ENCODE measurements around the gene TTC21A.
"Not testable (repeated sequence)": the region's sequence is repeated elsewhere in the genome, so short reads cannot be mapped to it uniquely, and the experiment has no call there.

Gene TTC21A

GRCh38 chr3:39164414-39164813 is 56.9 kb downstream of the TTC21A start:
- Histone ChIP-seq H3K9ac (ENCODE audit: low read depth in 1 of 2, low read length in 2 of 2) (no peak overlapping the region), H3K9me3 (ENCODE audit: control insufficient read depth in 1 of 2, low read length in 2 of 2) (no peaks in the 10 kb centered on the region), H3K36me3 (ENCODE audit: control insufficient read depth in 1 of 2, insufficient read depth in 2 of 2, low read length in 2 of 2) (no peaks in the 10 kb centered on the region), H3K4me3 (ENCODE audit: low read depth in 1 of 2, low read length in 2 of 2) (no peak overlapping the region), H3K27ac (ENCODE audit: low read depth, low read length) (no peak overlapping the region), H3K27me3 (ENCODE audit: control insufficient read depth in 1 of 2, insufficient read depth in 2 of 2, low read length in 2 of 2) (no peaks in the 10 kb centered on the region), H3K4me1 (ENCODE audit: control insufficient read depth in 1 of 2, insufficient read depth in 2 of 2, low read length in 2 of 2) (no peaks in the 10 kb centered on the region)

- H3K27ac ChIP-seq (ENCODE audit: low read depth, low read length), result no peak overlapping the region
- no peaks in the 10 kb centered on the region for H3K27me3 ChIP-seq (ENCODE audit: control insufficient read depth in 1 of 2, insufficient read depth in 2 of 2, low read length in 2 of 2)
- no peaks in the 10 kb centered on the region for H3K36me3 ChIP-seq (ENCODE audit: control insufficient read depth in 1 of 2, insufficient read depth in 2 of 2, low read length in 2 of 2)
- no peaks in the 10 kb centered on the region for H3K4me1 ChIP-seq (ENCODE audit: control insufficient read depth in 1 of 2, insufficient read depth in 2 of 2, low read length in 2 of 2)
- no peaks in the 10 kb centered on the region for H3K9me3 ChIP-seq (ENCODE audit: control insufficient read depth in 1 of 2, low read length in 2 of 2)
- no peak overlapping the region for H3K4me3 ChIP-seq (ENCODE audit: low read depth in 1 of 2, low read length in 2 of 2)
- H3K9ac ChIP-seq (ENCODE audit: low read depth in 1 of 2, low read length in 2 of 2), result no peak overlapping the region
Measured at GRCh38 chr3:39165518-39165917, 58.0 kb downstream of the TTC21A start.

- no peaks in the 10 kb centered on the region for H3K27me3 ChIP-seq (ENCODE audit: control insufficient read depth in 1 of 2, insufficient read depth in 2 of 2, low read length in 2 of 2)
- no peaks in the 10 kb centered on the region for H3K9me3 ChIP-seq (ENCODE audit: control insufficient read depth in 1 of 2, low read length in 2 of 2)
- H3K27ac ChIP-seq (ENCODE audit: low read depth, low read length), result peak overlapping the region; percentile 2
- no peaks in the 10 kb centered on the region for H3K36me3 ChIP-seq (ENCODE audit: control insufficient read depth in 1 of 2, insufficient read depth in 2 of 2, low read length in 2 of 2)
- H3K4me3 ChIP-seq (ENCODE audit: low read depth in 1 of 2, low read length in 2 of 2), result no peak overlapping the region
- H3K9ac ChIP-seq (ENCODE audit: low read depth in 1 of 2, low read length in 2 of 2), result no peak overlapping the region
- no peaks in the 10 kb centered on the region for H3K4me1 ChIP-seq (ENCODE audit: control insufficient read depth in 1 of 2, insufficient read depth in 2 of 2, low read length in 2 of 2)
Measured at GRCh38 chr3:39166134-39166710, 58.7 kb downstream of the TTC21A start.

GRCh38 chr3:39166932-39167532 is 59.6 kb downstream of the TTC21A start:
- no peak overlapping the region for H3K4me3 ChIP-seq (ENCODE audit: low read depth in 1 of 2, low read length in 2 of 2)
- H3K27me3 ChIP-seq (ENCODE audit: control insufficient read depth in 1 of 2, insufficient read depth in 2 of 2, low read length in 2 of 2), result no peaks in the 10 kb centered on the region
- no peaks in the 10 kb centered on the region for H3K36me3 ChIP-seq (ENCODE audit: control insufficient read depth in 1 of 2, insufficient read depth in 2 of 2, low read length in 2 of 2)
- no peak overlapping the region for H3K27ac ChIP-seq (ENCODE audit: low read depth, low read length)
- H3K9ac ChIP-seq (ENCODE audit: low read depth in 1 of 2, low read length in 2 of 2), result no peak overlapping the region
- no peaks in the 10 kb centered on the region for H3K4me1 ChIP-seq (ENCODE audit: control insufficient read depth in 1 of 2, insufficient read depth in 2 of 2, low read length in 2 of 2)
- H3K9me3 ChIP-seq (ENCODE audit: control insufficient read depth in 1 of 2, low read length in 2 of 2), result no peaks in the 10 kb centered on the region

- H3K36me3 ChIP-seq (ENCODE audit: control insufficient read depth in 1 of 2, insufficient read depth in 2 of 2, low read length in 2 of 2), result no peaks in the 10 kb centered on the region
- no peak overlapping the region for H3K4me3 ChIP-seq (ENCODE audit: low read depth in 1 of 2, low read length in 2 of 2)
- no peak overlapping the region for H3K9ac ChIP-seq (ENCODE audit: low read depth in 1 of 2, low read length in 2 of 2)
- H3K27ac ChIP-seq (ENCODE audit: low read depth, low read length), result no peak overlapping the region
- no peaks in the 10 kb centered on the region for H3K27me3 ChIP-seq (ENCODE audit: control insufficient read depth in 1 of 2, insufficient read depth in 2 of 2, low read length in 2 of 2)
- no peaks in the 10 kb centered on the region for H3K4me1 ChIP-seq (ENCODE audit: control insufficient read depth in 1 of 2, insufficient read depth in 2 of 2, low read length in 2 of 2)
- no peaks in the 10 kb centered on the region for H3K9me3 ChIP-seq (ENCODE audit: control insufficient read depth in 1 of 2, low read length in 2 of 2)
Measured at GRCh38 chr3:39168156-39168780, 60.8 kb downstream of the TTC21A start.

- H3K4me1 ChIP-seq (ENCODE audit: control insufficient read depth in 1 of 2, insufficient read depth in 2 of 2, low read length in 2 of 2), result no peaks in the 10 kb centered on the region
- no peak overlapping the region for H3K4me3 ChIP-seq (ENCODE audit: low read depth in 1 of 2, low read length in 2 of 2)
- no peak overlapping the region for H3K9ac ChIP-seq (ENCODE audit: low read depth in 1 of 2, low read length in 2 of 2)
- no peaks in the 10 kb centered on the region for H3K9me3 ChIP-seq (ENCODE audit: control insufficient read depth in 1 of 2, low read length in 2 of 2)
- H3K36me3 ChIP-seq (ENCODE audit: control insufficient read depth in 1 of 2, insufficient read depth in 2 of 2, low read length in 2 of 2), result no peaks in the 10 kb centered on the region
- H3K27ac ChIP-seq (ENCODE audit: low read depth, low read length), result no peak overlapping the region
- H3K27me3 ChIP-seq (ENCODE audit: control insufficient read depth in 1 of 2, insufficient read depth in 2 of 2, low read length in 2 of 2), result no peaks in the 10 kb centered on the region
Measured at GRCh38 chr3:39169712-39170111, 62.2 kb downstream of the TTC21A start.

- H3K36me3 ChIP-seq (ENCODE audit: control insufficient read depth in 1 of 2, insufficient read depth in 2 of 2, low read length in 2 of 2), result no peaks in the 10 kb centered on the region
- no peak overlapping the region for H3K4me3 ChIP-seq (ENCODE audit: low read depth in 1 of 2, low read length in 2 of 2)
- H3K9me3 ChIP-seq (ENCODE audit: control insufficient read depth in 1 of 2, low read length in 2 of 2), result no peaks in the 10 kb centered on the region
- no peaks in the 10 kb centered on the region for H3K4me1 ChIP-seq (ENCODE audit: control insufficient read depth in 1 of 2, insufficient read depth in 2 of 2, low read length in 2 of 2)
- no peak overlapping the region for H3K27ac ChIP-seq (ENCODE audit: low read depth, low read length)
- no peak overlapping the region for H3K9ac ChIP-seq (ENCODE audit: low read depth in 1 of 2, low read length in 2 of 2)
- no peaks in the 10 kb centered on the region for H3K27me3 ChIP-seq (ENCODE audit: control insufficient read depth in 1 of 2, insufficient read depth in 2 of 2, low read length in 2 of 2)
Measured at GRCh38 chr3:39170461-39170860, 63.0 kb downstream of the TTC21A start.

GRCh38 chr3:39170877-39171276 is 63.4 kb downstream of the TTC21A start:
- not testable (repeated sequence) for H3K27ac ChIP-seq (ENCODE audit: low read depth, low read length); H3K9ac ChIP-seq (ENCODE audit: low read depth in 1 of 2, low read length in 2 of 2); H3K4me1 ChIP-seq (ENCODE audit: control insufficient read depth in 1 of 2, insufficient read depth in 2 of 2, low read length in 2 of 2); H3K27me3 ChIP-seq (ENCODE audit: control insufficient read depth in 1 of 2, insufficient read depth in 2 of 2, low read length in 2 of 2); H3K36me3 ChIP-seq (ENCODE audit: control insufficient read depth in 1 of 2, insufficient read depth in 2 of 2, low read length in 2 of 2); H3K9me3 ChIP-seq (ENCODE audit: control insufficient read depth in 1 of 2, low read length in 2 of 2); H3K4me3 ChIP-seq (ENCODE audit: low read depth in 1 of 2, low read length in 2 of 2)

- no peaks in the 10 kb centered on the region for H3K27me3 ChIP-seq (ENCODE audit: control insufficient read depth in 1 of 2, insufficient read depth in 2 of 2, low read length in 2 of 2)
- no peak overlapping the region for H3K9ac ChIP-seq (ENCODE audit: low read depth in 1 of 2, low read length in 2 of 2)
- no peaks in the 10 kb centered on the region for H3K4me1 ChIP-seq (ENCODE audit: control insufficient read depth in 1 of 2, insufficient read depth in 2 of 2, low read length in 2 of 2)
- H3K27ac ChIP-seq (ENCODE audit: low read depth, low read length), result no peak overlapping the region
- no peak overlapping the region for H3K4me3 ChIP-seq (ENCODE audit: low read depth in 1 of 2, low read length in 2 of 2)
- no peaks in the 10 kb centered on the region for H3K36me3 ChIP-seq (ENCODE audit: control insufficient read depth in 1 of 2, insufficient read depth in 2 of 2, low read length in 2 of 2)
- H3K9me3 ChIP-seq (ENCODE audit: control insufficient read depth in 1 of 2, low read length in 2 of 2), result no peaks in the 10 kb centered on the region
Measured at GRCh38 chr3:39171860-39172259, 64.4 kb downstream of the TTC21A start.

GRCh38 chr3:39173318-39174125 is 66.0 kb downstream of the TTC21A start:
- peaks cover 6 to 9% of the 10 kb centered on the region in 2 donors for H3K4me1 ChIP-seq (ENCODE audit: control insufficient read depth in 1 of 2, insufficient read depth in 2 of 2, low read length in 2 of 2)
- H3K9ac ChIP-seq (ENCODE audit: low read depth in 1 of 2, low read length in 2 of 2), result no peak overlapping the region
- H3K27me3 ChIP-seq (ENCODE audit: control insufficient read depth in 1 of 2, insufficient read depth in 2 of 2, low read length in 2 of 2), result no peaks in the 10 kb centered on the region
- H3K9me3 ChIP-seq (ENCODE audit: control insufficient read depth in 1 of 2, low read length in 2 of 2), result no peaks in the 10 kb centered on the region
- H3K36me3 ChIP-seq (ENCODE audit: control insufficient read depth in 1 of 2, insufficient read depth in 2 of 2, low read length in 2 of 2), result no peaks in the 10 kb centered on the region
- no peak overlapping the region for H3K27ac ChIP-seq (ENCODE audit: low read depth, low read length)
- no peak overlapping the region for H3K4me3 ChIP-seq (ENCODE audit: low read depth in 1 of 2, low read length in 2 of 2)

Data from duodenal mucosa (tissue), 2 donors.